ENCODE measurements around the gene VASN.

The VASN gene

DNA sequence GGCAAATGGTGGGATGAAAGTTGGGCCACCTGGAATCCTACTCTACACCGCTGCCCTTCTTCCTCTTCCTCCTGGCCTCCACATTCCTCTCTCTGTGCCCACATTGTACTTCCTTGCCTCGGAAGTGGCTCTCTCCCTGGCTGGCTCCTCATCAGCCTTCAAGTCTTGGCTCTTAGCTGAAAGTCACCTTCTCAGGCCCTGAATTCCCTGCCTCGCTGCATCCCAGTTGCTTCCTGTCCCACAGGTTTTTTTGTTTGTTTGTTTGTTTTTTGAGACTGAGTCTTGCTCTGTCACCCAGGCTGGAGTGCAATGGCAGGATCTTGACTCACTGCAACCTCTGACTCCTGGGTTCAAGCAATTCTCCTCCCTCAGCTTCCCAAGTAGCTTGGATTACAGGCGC, 18.0 kb upstream of the VASN start:
- no peak for DNase-seq (ENCODE audit: low read depth, low spot score)

DNA sequence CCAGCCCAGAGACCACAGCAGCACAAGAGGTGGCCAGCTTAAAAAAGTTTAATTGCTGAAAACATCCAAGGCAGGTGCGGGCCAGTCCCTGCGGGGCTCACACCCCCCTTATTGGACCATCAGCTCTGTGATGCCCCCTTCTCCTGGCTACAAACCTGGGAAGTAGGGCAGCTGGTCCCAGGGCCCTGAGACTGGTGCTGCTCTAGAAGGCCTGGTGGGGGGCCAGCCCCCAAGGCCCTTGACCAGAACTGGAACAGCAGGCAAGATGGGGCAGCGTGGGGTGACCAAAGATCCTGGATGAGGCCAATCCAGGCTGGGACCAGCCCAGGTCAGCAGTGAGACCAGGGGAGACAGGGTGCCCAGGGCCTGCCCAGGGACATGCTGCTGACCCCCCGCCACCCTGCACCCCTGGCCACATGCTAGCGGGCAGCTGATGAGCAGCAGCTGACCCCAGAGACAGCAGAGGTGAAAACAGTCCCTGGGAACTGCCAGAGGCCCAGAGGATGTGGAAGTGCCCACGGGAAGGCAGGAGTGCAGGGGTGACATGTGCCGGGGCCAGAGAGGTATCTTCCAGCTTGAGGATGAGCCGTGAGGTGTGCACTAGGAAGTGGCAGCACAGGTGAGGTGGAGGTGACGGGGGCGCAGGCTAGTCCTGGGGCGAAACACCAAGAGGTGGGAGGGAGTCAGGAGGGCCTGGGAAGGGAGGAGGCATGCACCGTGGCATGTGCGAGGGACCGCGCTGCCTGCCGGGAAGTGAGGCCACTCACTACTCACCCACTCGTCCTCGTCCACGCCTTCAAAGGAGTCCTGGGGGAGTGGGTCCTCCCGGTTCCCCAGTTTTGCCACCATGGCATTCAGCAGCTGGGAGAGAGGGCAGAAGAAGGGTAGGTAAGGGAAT, 16.9 kb upstream of the VASN start:
- DNase-seq (ENCODE audit: low read depth, low spot score): no peak

- no peak for DNase-seq (ENCODE audit: low read depth, low spot score)
Measured at GRCh38 chr16:4356820-4357219, 14.8 kb upstream of the VASN start.

DNA sequence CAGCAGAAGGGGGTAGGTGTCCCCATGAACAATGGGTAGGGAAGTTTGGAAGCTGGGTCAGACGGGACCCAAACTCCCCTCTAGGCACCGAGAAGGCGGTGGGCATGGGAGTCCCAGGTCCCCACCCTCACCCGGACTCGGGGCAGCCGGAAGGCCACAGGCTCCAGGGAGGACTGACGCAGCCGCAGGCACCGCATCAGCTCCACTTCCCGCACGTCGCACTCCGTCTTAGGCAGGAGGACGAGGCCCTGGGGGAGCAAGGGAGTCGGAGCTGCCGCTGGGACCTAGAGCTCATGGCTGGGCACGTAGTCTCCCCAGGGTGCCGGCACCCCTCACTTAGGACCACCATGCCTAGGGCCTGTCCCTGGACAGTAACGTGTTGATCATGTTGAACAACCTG, 13.4 kb upstream of the VASN start:
- no peak for DNase-seq (ENCODE audit: low read depth, low spot score)

DNA sequence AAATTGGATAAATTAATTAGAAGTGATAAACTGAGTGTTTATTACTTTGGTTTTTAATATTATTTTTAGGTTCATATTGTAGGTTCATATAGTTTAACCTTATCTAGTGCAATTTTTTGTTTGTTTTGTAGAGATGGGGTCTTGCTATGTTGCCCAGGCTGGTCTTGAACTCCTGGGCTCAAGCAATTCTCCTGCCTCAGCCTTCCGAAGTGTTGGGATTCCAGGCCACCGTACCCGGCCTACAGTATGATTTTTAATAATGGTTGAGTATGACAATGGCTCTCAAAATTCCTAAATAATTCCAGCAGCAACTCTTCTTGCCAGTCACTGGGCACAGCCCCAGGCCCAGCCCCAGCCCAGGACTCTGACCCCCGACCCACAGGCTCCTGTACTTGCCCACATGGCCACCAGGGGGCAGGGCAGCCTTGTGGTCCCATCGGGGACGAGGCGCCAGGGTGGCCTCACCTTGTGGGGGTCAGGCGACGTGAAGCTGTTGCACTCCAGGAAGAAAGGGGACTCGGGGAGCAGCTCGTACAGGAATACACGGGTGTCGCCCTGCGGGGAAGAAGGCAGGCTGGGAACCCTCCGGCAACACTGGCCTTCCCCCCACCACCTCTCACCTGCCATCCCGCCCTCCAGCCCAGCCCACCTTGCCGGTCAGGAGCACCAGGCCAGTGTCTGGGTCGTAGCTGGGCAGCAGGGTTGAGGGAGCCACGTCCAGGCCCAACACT, 12.7 kb upstream of the VASN start:
- no peak for DNase-seq (ENCODE audit: low read depth, low spot score)

- DNase-seq (ENCODE audit: low read depth, low spot score): no peak
Measured at GRCh38 chr16:4359914-4360313, 11.7 kb upstream of the VASN start.

DNA sequence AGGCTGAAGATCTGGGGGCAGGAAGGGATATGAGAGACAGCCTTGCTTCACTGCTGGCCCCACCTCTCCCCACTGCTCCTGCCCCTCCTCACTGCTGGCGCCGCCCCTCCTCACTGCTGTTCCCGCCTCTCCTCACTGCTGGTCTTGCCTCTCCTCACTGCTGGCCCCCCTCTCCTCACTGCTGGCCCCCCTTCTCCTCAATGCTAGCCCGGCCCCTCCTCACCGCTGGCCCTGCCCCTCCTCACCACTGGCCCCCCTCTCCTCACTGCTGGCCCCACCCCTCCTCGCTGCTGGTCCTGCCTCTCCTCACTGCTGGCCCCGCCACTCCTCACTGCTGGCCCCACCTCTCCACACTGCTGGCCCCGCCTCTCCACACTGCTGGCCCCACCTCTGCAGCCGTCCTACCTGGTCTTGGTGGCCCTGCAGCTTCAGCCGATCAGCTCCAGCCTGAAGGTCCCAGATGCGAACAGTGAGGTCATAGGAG, 11.1 kb upstream of the VASN start:
- DNase-seq (ENCODE audit: low read depth, low spot score): no peak

DNA sequence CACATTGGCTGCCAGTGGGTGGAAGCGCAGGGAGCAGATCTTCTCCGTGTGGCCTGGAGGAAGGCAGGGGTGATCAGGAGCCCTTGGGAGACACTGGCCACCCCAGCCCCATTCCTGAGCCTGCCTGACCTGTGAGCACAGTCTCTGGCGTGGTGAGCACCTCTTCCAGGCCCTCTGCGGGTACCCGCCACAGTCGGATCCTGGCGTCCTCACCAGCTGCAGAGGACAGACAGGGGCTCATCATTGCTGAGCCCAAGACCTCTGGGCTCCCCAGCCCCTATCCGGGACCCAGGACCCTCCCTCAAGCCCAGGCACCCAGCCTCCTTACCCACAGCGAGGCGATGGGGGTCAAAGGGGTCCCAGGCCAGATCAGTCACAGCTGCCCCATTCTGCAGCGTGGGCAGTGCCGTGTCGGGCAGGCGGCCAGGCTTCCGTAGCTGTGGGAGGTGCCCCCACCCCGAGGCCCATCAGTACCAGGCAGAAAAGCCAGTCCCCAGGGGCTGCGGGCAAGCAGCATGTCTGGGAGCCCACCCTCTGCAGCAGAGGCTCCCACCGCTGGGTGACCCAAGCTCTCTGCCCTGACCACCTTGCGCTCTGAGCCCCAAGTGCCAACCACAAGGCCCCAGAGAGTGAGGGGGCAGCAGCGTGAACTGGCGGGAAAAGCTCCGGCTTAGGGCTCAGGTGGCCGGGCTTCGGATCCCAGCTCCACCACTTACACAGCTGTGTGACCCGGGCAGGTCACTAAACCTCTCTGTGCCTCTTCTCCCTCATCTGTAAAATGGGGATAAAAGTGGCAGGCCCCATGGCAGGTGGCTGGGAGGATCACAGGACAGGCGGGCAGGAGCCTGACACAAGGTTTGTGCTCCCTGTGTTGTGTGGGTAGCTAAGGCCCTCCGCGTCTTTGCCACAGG, 10.4 kb upstream of the VASN start:
- no peak for DNase-seq (ENCODE audit: low read depth, low spot score)

DNA sequence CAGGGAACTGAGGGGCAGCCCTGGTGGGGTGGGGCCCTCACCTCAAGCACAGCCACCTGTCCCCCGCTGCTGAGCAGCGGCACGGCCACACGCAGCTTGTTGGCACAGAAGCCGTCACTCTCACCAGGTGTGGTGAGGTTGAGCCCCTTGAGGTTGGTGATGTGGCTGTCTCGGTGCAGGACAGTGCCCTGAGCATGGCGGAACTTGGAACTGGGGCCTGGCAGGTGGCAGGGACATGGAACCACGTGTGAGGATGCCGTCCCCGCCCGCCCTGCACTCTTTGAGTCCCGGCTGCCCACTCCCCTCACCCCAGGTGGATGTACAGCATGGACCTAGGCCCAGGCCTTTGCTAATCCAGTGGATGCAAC, 9.7 kb upstream of the VASN start:
- no peak for DNase-seq (ENCODE audit: low read depth, low spot score)

DNA sequence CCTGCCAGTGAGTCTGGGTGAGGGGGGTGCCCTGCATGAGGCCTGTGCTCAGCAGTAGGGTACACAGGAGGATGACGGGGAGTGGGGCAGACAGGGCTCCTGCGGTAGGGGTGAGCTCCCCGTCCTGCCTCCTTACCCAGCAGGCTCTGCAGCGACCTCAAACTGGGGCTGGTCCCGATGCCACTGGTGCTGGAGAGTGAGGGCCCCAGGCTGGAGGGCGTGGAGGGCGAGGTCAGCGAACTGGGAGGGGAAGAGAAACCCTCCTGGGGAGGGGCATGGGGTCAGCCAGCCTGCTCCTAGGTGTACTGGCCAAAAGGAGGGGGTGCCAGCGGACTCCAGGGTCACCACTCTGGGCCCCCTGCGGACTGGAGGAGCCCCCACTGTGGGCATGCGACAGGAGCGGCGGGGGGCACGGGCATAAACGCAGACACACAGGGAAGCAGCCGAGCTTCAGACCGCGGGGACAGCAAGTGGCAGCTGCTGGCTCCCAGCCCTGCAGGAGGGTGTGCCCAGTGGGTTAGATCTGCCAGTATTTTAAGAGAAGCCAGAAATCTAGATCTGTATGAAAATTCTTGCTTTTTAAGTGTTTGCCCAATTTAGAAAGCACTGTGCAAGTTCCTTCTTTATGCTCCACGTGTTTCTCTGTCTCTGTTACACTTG, 9.0 kb upstream of the VASN start:
- DNase-seq (ENCODE audit: low read depth, low spot score): no peak

DNA sequence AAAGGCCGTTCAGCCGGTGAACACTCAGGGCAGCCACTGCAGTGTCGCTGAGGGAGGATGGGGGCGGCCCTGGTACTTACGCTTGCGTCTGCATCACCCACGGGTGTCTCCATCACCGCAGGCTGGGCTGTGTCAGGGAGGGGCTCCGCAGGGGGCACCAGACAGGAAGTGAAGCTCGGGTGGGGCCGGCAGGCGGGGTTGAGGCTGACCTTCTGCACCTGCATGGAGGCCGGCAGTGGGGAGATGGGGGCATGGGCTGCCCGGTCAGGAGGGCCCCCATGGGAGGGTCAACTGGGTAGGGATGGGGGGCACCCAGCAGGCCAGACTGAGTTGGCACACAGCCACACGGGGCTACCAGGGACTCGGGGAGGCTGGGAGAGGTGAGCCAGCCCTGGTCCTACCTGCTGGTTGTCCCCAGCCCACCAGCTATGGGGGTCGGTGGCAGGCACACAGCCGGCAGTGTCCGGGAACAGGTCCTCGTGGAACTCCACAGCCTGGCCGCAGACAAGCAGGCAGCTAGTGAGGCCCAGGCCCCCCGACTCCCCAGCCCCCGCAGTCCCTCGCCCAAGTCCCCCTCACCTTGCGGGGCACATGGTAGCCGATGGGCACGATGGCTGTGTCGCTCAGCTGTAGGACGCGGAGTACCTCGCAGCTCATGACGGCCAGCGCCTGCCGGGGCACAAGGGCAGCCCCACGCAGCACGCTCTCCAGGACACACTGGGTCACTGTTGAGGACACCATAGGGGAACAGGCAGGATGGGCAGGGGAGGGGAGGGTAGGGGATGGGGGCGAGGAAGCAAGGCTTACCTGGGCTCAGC, 7.2 kb upstream of the VASN start:
- DNase-seq (ENCODE audit: low read depth, low spot score): no peak

DNA sequence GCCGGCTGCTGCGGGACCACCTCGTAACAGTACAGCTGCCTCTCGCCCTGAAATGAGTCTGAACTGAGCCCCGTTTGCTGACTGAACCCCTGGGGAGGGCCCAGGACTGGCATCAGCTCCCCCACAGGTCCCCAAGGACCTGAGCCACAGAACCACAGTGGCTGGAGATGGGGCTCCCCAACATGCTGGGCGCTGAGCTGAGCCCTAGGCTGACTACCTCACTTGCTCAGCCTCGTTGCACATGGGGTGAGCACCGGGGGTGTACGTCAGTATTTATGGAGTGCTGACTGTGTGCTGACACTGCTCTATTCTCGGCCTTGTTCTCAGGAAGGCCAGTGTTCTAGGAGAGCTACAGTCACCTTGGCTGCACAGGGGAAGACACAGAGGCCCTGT, 6.6 kb upstream of the VASN start:
- no peak for DNase-seq (ENCODE audit: low read depth, low spot score)

DNA sequence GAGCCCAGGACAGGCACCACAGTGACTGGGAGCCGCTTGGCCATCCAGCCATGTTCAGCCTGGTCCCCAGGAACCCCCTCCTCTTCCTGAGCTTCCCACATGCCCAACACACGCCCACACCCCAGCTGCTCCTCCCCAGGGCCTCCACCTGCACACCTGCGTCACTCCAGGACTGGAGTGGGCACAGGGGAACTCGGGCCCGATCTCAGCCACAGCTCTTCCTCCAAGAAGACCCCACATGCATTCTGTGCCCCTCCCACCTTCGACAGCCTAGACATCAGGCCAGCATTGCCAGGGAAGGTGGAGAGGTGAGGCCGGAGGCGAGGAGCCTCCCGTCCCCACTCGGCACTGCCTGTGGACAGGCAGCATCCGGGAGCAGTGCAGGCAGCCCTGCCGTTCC, 6.0 kb upstream of the VASN start:
- no peak for DNase-seq (ENCODE audit: low read depth, low spot score)

- no peak for DNase-seq (ENCODE audit: low read depth, low spot score)
Measured at GRCh38 chr16:4366016-4366415, 5.6 kb upstream of the VASN start.

GRCh38 chr16:4367393-4367856, 4.2 kb upstream of the VASN start:
- no peak for DNase-seq (ENCODE audit: low read depth, low spot score)

- DNase-seq (ENCODE audit: low read depth, low spot score): no peak
Measured at GRCh38 chr16:4369007-4369733, 2.5 kb upstream of the VASN start.

DNA sequence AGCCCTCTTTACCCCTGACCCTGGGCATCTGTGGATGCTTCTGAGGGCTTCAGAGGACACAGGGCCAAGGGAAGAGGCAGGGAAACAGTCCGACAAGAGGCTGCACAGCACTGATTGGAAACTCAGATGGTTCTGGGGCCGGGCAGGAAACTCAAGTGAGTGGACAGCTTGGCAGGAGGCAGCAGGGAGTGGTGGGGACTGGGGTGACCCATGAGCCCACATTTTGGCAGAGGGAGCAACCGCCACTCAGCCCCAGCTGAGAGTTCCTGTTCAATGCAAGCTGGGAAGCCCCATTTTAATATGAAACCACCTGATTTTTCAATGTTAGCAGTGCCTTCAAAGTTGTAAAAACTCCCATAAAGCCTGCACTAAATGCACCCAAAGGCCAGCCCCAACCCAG, 1.5 kb upstream of the VASN start:
- no peak for DNase-seq (ENCODE audit: low read depth, low spot score)

- DNase-seq (ENCODE audit: low read depth, low spot score): no peak
Measured at GRCh38 chr16:4370570-4371356, 885 bp upstream of the VASN start.

- no peak for DNase-seq (ENCODE audit: low read depth, low spot score)
Measured at GRCh38 chr16:4372001-4372577, 441 bp downstream of the VASN start.

All from brain pericyte (primary cell).